Measurements from ENCODE around the gene DENND6B. TPM values are rescaled to one million over a fixed set of nuclear protein-coding genes. Genes with fewer than 3 reads are reported as not detected.

The DENND6B gene
- polyA plus RNA-seq, 1 donor from 2014 or later: 51.0 TPM

GRCh38 chr22:50259302-50259701 lies 67.5 kb downstream of the DENND6B start:
- no peak for TF ChIP-seq EZH2 (IDR thresholded peaks at IDR 0.05; ENCODE audit: borderline replicate concordance, insufficient read depth, low read length, poor library complexity, severe bottlenecking)
- TF ChIP-seq MXI1 (conservative IDR thresholded peaks at IDR 0.05; ENCODE audit: poor library complexity, severe bottlenecking): no peak
- no peak for TF ChIP-seq RAD21 (conservative IDR thresholded peaks at IDR 0.05)
- no peak for TF ChIP-seq REST (IDR thresholded peaks at IDR 0.05; ENCODE audit: borderline replicate concordance)
- TF ChIP-seq SMC3 (conservative IDR thresholded peaks at IDR 0.05; ENCODE audit: poor library complexity): no peak
- TF ChIP-seq CTCF (IDR thresholded peaks at IDR 0.05; ENCODE audit: poor library complexity, severe bottlenecking): no peak
- no peak for TF ChIP-seq TAF1 (IDR thresholded peaks at IDR 0.05; ENCODE audit: low read depth)
- TF ChIP-seq EP300 (conservative IDR thresholded peaks at IDR 0.05; ENCODE audit: poor library complexity, severe bottlenecking): no peak
- TF ChIP-seq POLR2AphosphoS5 (IDR thresholded peaks at IDR 0.05): no peak
- H3K9ac ChIP-seq (ENCODE audit: low read length): no peak overlapping the region
- no peak overlapping the region for H2AFZ ChIP-seq (ENCODE audit: low read depth, low read length)
- no peak overlapping the region for H3K4me3 ChIP-seq (ENCODE audit: low read length)
- no peak overlapping the region for H3K4me2 ChIP-seq (ENCODE audit: low read length)
- no peak overlapping the region for H3K27ac ChIP-seq (ENCODE audit: low read length)
- H3K27me3 ChIP-seq (ENCODE audit: insufficient read depth, low read depth, low read length): no peaks in the 10 kb centered on the region
- peaks cover 6% of the 10 kb centered on the region for H3K79me2 ChIP-seq (replicated peaks; ENCODE audit: insufficient read depth, low read length)
- no peaks in the 10 kb centered on the region for H3F3A ChIP-seq (ENCODE audit: insufficient read depth, low read length, poor library complexity, severe bottlenecking)
- H4K20me1 ChIP-seq (ENCODE audit: insufficient read depth): no peaks in the 10 kb centered on the region
- H3K36me3 ChIP-seq (ENCODE audit: insufficient read depth, low read length): no peaks in the 10 kb centered on the region
- no peaks in the 10 kb centered on the region for H3K9me3 ChIP-seq (ENCODE audit: low read length)
- no peaks in the 10 kb centered on the region for H3K9me2 ChIP-seq (ENCODE audit: insufficient read depth, low read length)

Other genes with a start within 250 kb of the DENND6B start
- not detected in 2 replicates for gene MLC1, start 241.6 kb downstream of the DENND6B start, polyA plus RNA-seq
- gene MOV10L1, start 237.0 kb downstream of the DENND6B start, polyA plus RNA-seq: not detected in 2 replicates
- gene PANX2, start 156.3 kb downstream of the DENND6B start, polyA plus RNA-seq: 3.4 and 6.4 TPM in 2 replicates
- 31.8 and 37.9 TPM in 2 replicates for gene TRABD, start 141.1 kb downstream of the DENND6B start, polyA plus RNA-seq
- 42.0 and 54.2 TPM in 2 replicates for gene SELENOO, start 126.0 kb downstream of the DENND6B start, polyA plus RNA-seq
- 74.5 and 89.1 TPM in 2 replicates for gene TUBGCP6, start 82.0 kb downstream of the DENND6B start, polyA plus RNA-seq
- 39.1 and 40.5 TPM in 2 replicates for gene HDAC10, start 75.7 kb downstream of the DENND6B start, polyA plus RNA-seq
- 36.7 and 53.3 TPM in 2 replicates for gene MAPK12, start 65.3 kb downstream of the DENND6B start, polyA plus RNA-seq
- gene MAPK11, start 56.6 kb downstream of the DENND6B start, polyA plus RNA-seq: 36.3 and 55.0 TPM in 2 replicates
- gene PLXNB2, start 19.4 kb downstream of the DENND6B start, polyA plus RNA-seq: 38.6 and 57.4 TPM in 2 replicates
- gene PPP6R2, start 16.3 kb upstream of the DENND6B start, polyA plus RNA-seq: 84.6 and 85.4 TPM in 2 replicates
- 58.9 and 90.1 TPM in 2 replicates for gene SBF1, start 148.0 kb upstream of the DENND6B start, polyA plus RNA-seq
- not detected in 2 replicates for gene ADM2, start 154.5 kb upstream of the DENND6B start, polyA plus RNA-seq
- gene MIOX, start 159.8 kb upstream of the DENND6B start, polyA plus RNA-seq: not detected in 2 replicates
- 76.5 and 85.2 TPM in 2 replicates for gene LMF2, start 180.7 kb upstream of the DENND6B start, polyA plus RNA-seq
- 76.8 and 81.1 TPM in 2 replicates for gene NCAPH2, start 181.2 kb upstream of the DENND6B start, polyA plus RNA-seq
- gene SCO2, start 198.6 kb upstream of the DENND6B start, polyA plus RNA-seq: 8.1 and 9.6 TPM in 2 replicates
- 0.54 and 0.87 TPM in 2 replicates for gene TYMP, start 203.0 kb upstream of the DENND6B start, polyA plus RNA-seq
- gene KLHDC7B, start 218.9 kb upstream of the DENND6B start, polyA plus RNA-seq: not detected in 2 replicates
- not detected in 2 replicates for gene SYCE3, start 235.9 kb upstream of the DENND6B start, polyA plus RNA-seq